GM19468 (cell line): Measurements from ENCODE around the gene ABCG2.

Source experiments
- ATAC-seq: cut with Tn5 transposase; IDR thresholded peaks from one replicate; pipeline ENCODE4 v1.9.1; 2021; ENCODE audit warnings: mild to moderate bottlenecking, moderate library complexity, moderate number of reproducible peaks; ENCODE audit not compliant: unreplicated experiment; ENCODE audit errors: extremely low read depth

The ABCG2 gene

GRCh38 chr4:88080626-88081025 is 77.8 kb downstream of the ABCG2 start:
- no peak for ATAC-seq

DNA sequence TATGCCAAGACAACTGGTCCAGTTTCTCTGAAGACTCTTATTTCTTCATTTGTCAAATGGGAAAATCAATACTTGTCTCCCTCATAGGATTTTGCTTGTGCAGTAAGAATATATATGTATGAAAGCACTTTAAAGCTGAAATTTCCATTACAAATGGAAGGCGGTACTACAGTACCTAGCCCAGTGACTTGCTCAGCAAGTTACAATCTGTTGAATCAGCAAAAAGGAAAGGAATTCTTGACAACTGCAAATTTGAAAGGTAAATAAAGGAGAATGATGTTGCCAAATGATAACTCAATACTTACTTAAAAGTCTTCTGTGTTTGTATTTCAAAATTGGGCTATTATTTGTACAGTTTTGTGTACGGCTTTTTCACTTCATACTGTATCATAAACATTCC is 79.9 kb downstream of the ABCG2 start:
- ATAC-seq = no peak

DNA sequence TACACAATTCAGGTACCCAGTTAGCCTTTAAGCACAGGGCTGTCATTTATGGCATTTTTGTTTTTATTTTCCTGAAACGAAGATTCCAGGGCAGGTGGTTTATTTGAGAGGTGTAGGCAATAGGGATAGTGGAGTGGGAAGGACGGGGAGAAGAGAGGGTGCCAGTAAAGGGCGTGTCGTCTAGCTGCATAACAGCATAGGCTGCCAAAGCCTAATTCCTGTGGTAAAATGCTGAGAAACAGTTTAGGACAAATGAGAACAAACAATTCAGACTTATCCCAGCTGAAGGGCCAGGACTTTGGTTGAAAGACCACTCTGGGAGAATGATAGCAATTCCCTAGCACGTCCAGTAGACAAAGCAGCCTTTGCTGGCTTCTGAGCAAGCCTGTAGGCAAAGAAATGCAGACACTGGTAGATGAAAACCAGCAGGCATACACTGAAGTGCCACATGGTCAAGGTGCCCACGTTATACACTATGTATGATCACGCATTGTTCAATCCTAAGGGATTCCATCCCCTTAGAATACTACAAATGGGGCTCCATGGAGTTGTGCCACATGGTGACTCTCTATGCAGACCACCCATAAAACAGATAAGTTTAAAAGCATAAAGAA is 80.4 kb downstream of the ABCG2 start:
- no peak for ATAC-seq

GRCh38 chr4:88075336-88075735 is 83.1 kb downstream of the ABCG2 start:
- no peak for ATAC-seq

- no peak for ATAC-seq
Observed at GRCh38 chr4:88070031-88070430, 88.4 kb downstream of the ABCG2 start.

GRCh38 chr4:88064410-88064809 is 94.0 kb downstream of the ABCG2 start:
- ATAC-seq = no peak

DNA sequence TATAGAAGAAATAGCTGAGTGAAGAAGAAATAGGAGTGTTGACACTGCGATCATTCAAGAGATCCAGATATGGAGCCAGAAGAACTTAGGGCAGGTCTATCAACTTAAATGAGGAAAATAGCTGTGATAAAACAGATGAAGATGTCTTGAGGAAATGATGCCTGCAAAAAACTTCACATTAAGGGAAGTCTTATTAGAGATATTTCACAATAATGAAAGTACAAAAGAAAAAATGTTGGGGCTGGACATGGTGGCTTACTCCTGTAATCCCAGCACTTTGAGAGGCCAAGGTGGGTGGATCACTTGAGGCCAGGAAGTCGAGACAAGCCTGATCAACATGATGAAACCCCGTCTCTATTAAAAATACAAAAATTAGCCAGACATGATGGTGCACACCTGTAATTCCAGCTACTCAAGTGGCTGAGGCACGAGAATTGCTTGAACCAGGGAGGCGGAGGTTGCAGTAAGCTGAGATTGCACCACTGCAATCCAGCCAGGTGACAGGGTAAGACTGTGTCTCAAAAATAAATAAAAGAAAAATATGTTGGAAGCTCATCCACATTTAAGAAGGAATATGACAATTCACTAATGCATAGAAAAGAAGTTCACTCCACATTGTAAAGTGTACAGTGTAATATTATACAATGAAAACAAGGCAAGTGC is 94.7 kb downstream of the ABCG2 start:
- ATAC-seq = no peak

DNA sequence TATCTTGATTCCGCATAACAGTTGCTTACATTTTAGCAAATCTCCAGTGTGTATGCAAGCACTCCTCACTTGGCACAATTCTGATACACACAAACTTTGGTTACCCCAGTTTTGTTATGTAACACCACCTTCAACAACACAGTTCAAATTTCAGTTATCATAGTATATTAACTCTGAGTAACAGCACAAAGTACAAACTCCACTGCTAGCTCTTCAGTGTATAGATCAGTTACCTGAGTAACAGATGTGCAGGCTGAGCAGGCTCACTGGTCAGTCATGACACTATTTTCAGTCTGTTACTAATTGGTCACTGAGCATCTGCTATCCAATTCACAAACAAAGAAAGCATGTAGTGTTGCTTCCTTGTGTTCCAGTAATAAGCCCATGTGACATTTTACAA is 95.6 kb downstream of the ABCG2 start:
- ATAC-seq = no peak

DNA sequence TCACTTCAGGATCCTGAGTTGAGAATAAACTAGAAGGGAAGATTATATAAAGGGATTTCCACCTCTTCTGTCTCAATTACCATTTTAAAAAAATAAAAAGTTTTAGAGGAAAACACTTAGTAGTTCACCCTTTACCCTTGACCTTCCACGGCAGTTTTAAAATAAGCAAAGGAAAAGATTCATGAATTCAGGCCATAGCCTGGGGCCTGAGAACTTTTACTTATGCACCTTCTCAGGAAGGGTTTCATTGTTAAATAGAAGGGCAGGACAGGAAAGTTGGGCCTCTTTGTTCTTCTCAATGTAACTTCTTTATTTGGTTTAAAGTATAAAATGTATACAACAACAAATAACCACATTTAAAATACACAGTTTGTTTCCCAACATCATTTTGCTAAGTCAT is 96.1 kb downstream of the ABCG2 start:
- ATAC-seq = no peak

DNA sequence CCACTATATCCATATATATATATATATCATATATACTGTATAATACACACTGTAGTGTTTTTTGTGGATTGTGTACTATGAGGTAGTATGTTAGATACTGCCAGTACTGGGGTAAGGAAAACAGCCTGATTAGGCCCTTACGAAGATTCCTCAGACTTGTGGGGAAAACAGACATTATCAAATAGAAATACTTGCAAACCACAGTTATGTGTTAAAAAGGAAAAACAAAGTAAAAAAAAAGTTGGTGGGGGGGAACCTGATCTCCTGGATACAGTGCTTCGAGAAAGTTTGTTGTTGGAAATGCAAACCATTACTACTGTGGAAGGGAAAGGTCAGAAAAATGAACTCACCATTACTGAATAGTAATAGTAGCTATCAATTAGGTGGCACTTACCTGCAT is 98.0 kb downstream of the ABCG2 start:
- ATAC-seq = no peak

GRCh38 chr4:88059766-88060165 is 98.7 kb downstream of the ABCG2 start:
- ATAC-seq = no peak

DNA sequence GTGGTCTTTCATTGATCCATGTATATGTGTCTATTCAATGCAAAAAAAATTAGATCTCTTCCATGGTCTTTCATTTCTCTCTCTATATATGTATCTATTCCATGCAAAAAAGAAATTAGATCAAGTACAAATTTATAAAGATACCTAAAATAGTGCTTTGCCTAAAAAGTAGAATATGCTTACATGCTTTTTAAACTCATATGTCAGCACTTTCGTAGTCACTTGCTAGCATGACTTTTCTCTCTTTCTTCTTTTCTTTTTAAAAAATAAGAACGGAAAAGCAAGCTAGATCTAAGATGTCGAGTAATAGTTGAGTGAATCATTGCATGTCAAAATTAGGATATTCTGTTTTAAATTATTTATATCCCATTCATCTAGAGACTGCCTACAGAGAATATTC is 100.1 kb downstream of the ABCG2 start:
- ATAC-seq = no peak

GRCh38 chr4:88054901-88055300 is 103.5 kb downstream of the ABCG2 start:
- no peak for ATAC-seq

GRCh38 chr4:88054229-88054628 is 104.2 kb downstream of the ABCG2 start:
- ATAC-seq = no peak

DNA sequence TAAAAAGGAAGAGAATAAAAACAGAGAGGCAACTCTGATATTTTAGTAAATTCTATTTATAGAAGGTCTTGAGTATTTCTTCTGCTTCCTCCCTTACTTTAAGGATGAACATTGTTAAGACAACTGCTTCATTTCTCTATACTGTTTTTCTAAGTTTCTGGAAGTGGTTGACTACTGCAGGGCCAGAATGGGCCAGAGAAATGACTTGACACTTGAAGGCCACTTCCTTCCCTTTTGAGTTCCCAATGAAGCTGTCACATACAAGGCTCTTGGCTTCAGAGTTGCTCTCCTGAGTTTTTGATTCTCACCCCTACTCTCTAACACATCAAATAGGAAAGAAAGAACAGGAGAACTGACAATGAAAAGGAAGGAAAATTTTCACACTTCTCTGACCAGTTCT is 113.4 kb downstream of the ABCG2 start:
- ATAC-seq = no peak

DNA sequence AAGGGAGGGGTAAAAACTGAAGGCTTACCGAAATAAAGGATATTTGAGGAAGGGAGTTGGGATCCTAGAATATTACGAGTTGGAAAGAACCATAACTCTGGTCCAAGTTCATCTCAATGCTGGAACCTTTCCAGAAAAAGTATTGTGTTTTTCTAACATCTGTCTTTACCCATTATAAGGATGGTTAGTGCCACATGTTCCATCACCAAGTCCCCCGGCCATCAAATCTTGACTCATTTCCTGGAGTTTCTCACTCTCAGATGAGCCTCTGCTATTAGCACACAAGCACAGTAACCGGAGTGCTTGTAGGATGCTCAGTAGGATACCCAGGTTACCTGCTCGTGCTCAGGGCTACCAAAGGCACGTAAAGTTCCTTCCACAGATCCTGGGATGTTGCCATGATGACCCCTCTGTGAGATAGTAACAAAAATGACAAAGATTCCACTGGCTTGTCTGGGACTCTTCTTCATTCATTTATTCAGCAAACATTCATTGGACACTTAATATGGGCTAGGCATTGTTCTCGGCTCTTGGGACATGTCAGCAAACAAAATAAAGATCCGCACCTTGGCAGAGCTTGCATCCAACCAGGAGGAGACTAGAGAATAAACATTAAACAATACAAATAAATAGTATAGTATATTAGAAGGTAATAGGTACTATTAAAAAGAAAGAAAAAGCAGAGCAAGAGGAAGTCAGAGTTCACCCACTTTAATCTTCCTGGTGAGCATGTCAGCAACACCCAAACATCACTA is 114.7 kb downstream of the ABCG2 start:
- no peak for ATAC-seq

GRCh38 chr4:88043001-88043400 is 115.4 kb downstream of the ABCG2 start:
- ATAC-seq = no peak

- ATAC-seq = no peak
Observed at GRCh38 chr4:88041626-88042025, 116.8 kb downstream of the ABCG2 start.

DNA sequence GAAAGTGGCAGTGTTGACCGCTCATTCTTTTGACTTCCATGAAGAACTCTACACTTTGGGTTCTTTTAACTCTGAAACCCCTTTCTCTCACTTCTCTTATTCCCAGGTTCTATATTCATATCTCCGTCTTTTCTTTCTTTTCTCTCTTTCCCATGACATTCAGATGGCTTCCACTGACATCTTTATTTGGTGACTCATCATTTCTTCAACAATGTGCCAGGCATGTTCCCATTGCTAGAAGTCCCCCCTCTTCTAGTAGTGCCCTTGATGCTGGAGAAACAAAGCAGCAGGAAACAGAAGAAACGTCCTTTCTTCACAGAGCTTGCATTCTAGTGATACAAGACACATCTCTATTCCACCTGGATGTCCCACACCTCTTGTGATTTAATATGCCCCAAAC is 117.7 kb downstream of the ABCG2 start:
- ATAC-seq = no peak
